Progenitor cell of endocrine pancreas (in vitro differentiated cells): ENCODE measurements around the gene EDDM13. TPM values are rescaled to one million over a fixed set of nuclear protein-coding genes. Genes with fewer than 3 reads are reported as not detected.

Source experiments
- DNase-seq: peaks from one replicate; pipeline ENCODE4 v3.0.0; 2021; ENCODE audit warnings: low spot score; ENCODE audit not compliant: unreplicated experiment
- H3K27ac Mint-ChIP-seq: 2 replicates; pipeline ENCODE4 v1.8.0; 2021; ENCODE audit warnings: mild to moderate bottlenecking, moderate library complexity, mixed read lengths
- H3K27me3 Mint-ChIP-seq: 2 replicates; pipeline ENCODE4 v1.8.0; 2021; ENCODE audit warnings: mixed read lengths
- H3K36me3 Mint-ChIP-seq: 2 replicates; pipeline ENCODE4 v1.8.0; 2022; ENCODE audit warnings: mixed read lengths; ENCODE audit not compliant: insufficient read depth
- H3K4me1 Mint-ChIP-seq: 2 replicates; pipeline ENCODE4 v1.8.0; 2021; ENCODE audit warnings: low read depth, mixed read lengths
- H3K4me3 Mint-ChIP-seq: 2 replicates; pipeline ENCODE4 v1.8.0; 2021; ENCODE audit warnings: low read depth, mild to moderate bottlenecking, moderate library complexity, mixed read lengths
- H3K9me3 Mint-ChIP-seq: 2 replicates; pipeline ENCODE4 v1.8.0; 2021; ENCODE audit warnings: low read depth, mixed read lengths
- total RNA-seq: library from RNA; stranded (reverse); gene quantifications from 2 replicates; pipeline ENCODE4 v1.2.1, GENCODE V29; 2021
- TF ChIP-seq, protein P1 (sequence below): fragments of 200-600 bp; sonication (generic); IDR thresholded peaks from one replicate; pipeline ENCODE4 v1.5.0; 2021; ENCODE audit warnings: antibody characterized with exemption, mild to moderate bottlenecking; ENCODE audit not compliant: unreplicated experiment

EDDM13 gene
- total RNA-seq, 1 donor from 2014 or later: not detected

DNA sequence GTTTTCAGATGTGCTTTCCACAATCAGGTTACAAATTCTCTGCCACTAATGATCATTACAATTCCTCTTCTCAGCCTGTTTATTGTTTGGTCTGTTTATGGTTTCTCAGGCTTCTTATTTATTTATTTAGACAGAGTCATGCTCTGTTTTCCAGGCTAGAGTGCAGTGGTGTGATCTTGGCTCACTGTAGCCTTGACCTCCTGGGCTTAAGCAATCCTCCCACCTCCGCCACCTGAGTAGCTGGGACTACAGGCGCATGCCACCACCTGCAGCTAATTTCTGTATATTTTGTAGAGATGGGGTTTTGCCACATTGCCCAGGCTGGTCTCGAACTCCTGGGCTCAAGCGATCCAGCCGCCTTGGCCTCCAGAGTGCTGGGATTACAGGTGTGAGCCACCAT, 44.2 kb downstream of the EDDM13 start:
- H3K27me3 Mint-ChIP-seq: no peaks in the 10 kb centered on the region
- DNase-seq: no peak
- H3K4me1 Mint-ChIP-seq: peaks cover 8% of the 10 kb centered on the region
- H3K9me3 Mint-ChIP-seq: no peaks in the 10 kb centered on the region
- no peak overlapping the region for H3K27ac Mint-ChIP-seq
- no peak overlapping the region for H3K4me3 Mint-ChIP-seq
- TF ChIP-seq, protein P1, sequence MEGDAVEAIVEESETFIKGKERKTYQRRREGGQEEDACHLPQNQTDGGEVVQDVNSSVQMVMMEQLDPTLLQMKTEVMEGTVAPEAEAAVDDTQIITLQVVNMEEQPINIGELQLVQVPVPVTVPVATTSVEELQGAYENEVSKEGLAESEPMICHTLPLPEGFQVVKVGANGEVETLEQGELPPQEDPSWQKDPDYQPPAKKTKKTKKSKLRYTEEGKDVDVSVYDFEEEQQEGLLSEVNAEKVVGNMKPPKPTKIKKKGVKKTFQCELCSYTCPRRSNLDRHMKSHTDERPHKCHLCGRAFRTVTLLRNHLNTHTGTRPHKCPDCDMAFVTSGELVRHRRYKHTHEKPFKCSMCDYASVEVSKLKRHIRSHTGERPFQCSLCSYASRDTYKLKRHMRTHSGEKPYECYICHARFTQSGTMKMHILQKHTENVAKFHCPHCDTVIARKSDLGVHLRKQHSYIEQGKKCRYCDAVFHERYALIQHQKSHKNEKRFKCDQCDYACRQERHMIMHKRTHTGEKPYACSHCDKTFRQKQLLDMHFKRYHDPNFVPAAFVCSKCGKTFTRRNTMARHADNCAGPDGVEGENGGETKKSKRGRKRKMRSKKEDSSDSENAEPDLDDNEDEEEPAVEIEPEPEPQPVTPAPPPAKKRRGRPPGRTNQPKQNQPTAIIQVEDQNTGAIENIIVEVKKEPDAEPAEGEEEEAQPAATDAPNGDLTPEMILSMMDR: no peak
- peaks cover 3% of the 10 kb centered on the region for H3K36me3 Mint-ChIP-seq

DNA sequence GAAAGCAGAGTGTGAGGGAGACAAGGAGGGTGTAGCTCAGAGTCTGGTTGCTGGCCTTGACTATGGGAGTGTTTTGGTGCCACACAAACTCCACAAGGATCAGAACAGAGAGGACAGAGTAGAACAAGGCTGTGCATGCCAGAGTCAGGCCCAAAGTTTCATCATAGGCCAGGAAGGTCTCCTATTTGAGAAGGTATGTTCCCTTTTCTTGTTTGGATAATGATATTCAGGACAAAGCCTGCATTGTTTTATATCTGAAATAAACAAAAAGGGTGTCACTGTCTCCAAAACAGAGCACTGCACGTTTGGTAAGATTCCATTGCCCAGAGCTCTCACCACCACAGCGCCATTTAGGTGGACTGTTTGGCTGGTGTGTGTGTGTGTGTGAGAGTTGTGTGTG, 45.2 kb downstream of the EDDM13 start:
- Mint-ChIP-seq H3K4me3 (no peak overlapping the region), H3K4me1 (peaks cover 6% of the 10 kb centered on the region), H3K36me3 (no peaks in the 10 kb centered on the region), H3K27me3 (no peaks in the 10 kb centered on the region), H3K9me3 (no peaks in the 10 kb centered on the region), H3K27ac (no peak overlapping the region)
- DNase-seq: no peak
- TF ChIP-seq, protein P1: no peak

DNA sequence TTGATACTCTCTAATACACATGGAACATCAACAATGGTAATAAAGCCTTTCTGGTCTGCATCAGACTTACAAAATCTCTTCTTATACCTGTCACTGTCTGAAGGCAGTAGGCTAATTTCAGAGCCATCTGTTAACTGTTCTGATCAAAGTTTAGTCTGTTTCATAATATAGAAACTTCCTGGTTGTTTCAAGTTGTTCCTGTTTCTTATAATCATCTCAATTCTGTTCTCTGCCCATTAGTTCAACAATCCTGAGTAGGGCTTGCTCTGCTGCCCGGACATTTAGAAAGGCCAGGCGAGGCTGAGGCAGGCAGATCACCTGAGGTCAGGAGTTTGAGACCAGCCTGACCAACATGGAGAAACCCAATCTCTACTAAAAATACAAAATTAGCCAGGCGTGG, 47.4 kb downstream of the EDDM13 start:
- H3K4me1 Mint-ChIP-seq: no peaks in the 10 kb centered on the region
- H3K4me3 Mint-ChIP-seq: no peak overlapping the region
- TF ChIP-seq, protein P1: no peak
- no peak overlapping the region for H3K27ac Mint-ChIP-seq
- H3K27me3 Mint-ChIP-seq: no peaks in the 10 kb centered on the region
- H3K36me3 Mint-ChIP-seq: no peaks in the 10 kb centered on the region
- H3K9me3 Mint-ChIP-seq: peaks cover 5% of the 10 kb centered on the region
- DNase-seq: no peak

DNA sequence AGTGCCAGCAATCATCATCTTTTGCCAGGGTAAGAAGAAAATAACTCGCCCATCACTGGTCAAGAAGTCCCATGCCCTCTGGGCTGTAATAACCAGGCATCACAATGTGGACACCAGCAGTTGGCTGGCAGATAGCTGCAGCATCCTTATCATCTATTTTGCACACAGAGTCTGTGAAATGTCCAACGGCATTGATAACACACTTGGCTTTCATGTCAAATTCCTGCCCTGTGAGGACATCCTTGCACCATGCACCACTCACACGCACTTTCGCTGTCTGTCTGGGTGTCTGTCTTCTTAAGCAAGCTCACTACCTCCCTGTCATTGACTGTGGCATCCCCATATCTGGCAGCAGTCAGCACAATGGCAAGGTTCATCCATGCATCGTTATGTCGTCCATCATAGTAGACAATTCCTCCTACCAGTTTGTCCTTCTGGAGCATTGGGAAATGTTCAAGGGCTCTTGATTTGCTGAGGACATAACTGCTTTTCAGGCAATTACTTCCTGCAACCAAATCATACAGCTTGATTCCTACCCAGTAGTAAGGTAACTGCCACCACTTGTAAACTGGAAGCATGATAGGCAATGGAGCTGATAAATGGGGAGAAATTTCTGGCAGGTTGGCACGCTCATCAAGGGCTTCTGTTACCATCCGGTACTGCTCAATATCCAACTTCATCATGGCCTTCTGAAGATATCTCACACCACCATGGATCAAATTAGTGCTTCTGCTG, 48.9 kb downstream of the EDDM13 start:
- H3K9me3 Mint-ChIP-seq: peaks cover 5% of the 10 kb centered on the region
- H3K4me3 Mint-ChIP-seq: no peak overlapping the region
- no peak for DNase-seq
- no peak overlapping the region for H3K27ac Mint-ChIP-seq
- H3K36me3 Mint-ChIP-seq: no peaks in the 10 kb centered on the region
- H3K27me3 Mint-ChIP-seq: no peaks in the 10 kb centered on the region
- TF ChIP-seq, protein P1: no peak
- no peaks in the 10 kb centered on the region for H3K4me1 Mint-ChIP-seq

DNA sequence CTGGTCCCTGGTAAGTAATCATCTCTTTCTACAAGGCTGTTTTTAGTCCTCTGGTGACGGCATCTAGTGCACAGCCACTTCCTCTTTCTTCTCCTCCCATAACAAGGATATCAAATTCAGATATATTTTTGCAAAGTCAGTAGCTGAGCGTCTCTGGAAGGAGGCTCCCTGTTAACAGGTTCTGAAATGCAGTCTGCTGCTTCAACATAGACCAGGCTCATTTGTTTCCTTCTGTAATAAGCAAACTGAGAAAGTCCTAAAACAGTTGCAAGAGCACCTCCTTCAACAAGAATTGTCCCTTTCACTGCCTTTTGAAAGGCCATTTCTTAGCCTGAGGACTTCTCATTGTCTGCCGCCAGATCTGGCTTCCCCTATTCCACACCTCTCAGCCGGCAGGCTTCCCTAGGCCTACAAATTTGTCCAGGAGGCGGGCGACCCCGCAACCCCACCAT, 49.5 kb downstream of the EDDM13 start:
- DNase-seq: no peak
- TF ChIP-seq, protein P1: no peak
- H3K9me3 Mint-ChIP-seq: peaks cover 9% of the 10 kb centered on the region
- H3K36me3 Mint-ChIP-seq: no peaks in the 10 kb centered on the region
- H3K27me3 Mint-ChIP-seq: no peaks in the 10 kb centered on the region
- no peak overlapping the region for H3K27ac Mint-ChIP-seq
- no peaks in the 10 kb centered on the region for H3K4me1 Mint-ChIP-seq
- H3K4me3 Mint-ChIP-seq: no peak overlapping the region
